Measurements from ENCODE around the gene ADCYAP1.
A peak's percentile ranks its signal among the peaks of the same experiment; 100 is the strongest.
"Not testable (repeated sequence)": the region's sequence is repeated elsewhere in the genome, so short reads cannot be mapped to it uniquely, and the experiment has no call there.

ADCYAP1 gene

DNA sequence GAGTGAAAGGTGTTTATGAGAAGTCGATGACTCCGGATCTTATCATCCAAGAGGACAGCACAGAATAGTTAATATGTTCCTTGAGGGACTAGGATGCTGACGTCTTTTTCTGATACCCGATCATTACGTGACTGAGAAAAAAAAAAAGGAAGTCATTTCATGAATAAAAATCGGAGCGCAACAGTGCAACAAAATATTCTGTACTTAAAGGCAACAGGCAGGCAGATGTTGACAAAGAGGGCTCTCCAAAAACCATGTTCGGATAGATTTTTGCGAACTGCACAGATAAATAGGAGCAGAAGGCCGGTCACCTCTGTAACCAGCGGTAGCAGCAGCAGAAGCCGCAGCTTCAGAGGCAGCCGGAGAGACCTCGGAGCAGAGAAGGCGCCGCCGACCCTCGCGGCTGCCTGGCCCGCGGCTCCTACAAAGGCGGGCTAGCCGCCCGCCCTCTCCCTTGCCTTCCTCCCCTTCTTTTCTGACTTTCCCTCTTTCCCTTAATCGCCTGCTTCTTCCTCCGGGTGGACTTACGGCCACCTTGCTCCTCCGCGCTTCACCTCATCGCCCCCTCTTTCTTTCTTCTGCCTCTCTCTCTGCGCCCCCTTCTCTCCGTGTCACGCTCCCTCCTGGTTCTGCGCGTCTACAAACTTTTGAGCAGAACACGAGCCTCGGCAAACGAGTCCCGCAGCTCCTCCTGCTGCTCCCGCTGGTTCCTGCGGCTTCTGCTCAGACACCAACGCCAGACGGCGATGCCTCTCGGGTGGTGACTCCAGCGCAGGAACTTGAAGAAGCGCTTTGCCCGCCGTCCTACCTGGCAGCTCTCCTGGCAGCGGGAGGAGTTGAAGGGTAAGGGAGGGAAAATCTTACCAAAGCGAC is at the start of gene ADCYAP1:
Gene ADCYAP1, plus strand, starts transcription at position 654 of the 873 bp plus-strand sequence. CDS start 516 bp downstream, outside the sequence.
- TF ChIP-seq, protein P1, sequence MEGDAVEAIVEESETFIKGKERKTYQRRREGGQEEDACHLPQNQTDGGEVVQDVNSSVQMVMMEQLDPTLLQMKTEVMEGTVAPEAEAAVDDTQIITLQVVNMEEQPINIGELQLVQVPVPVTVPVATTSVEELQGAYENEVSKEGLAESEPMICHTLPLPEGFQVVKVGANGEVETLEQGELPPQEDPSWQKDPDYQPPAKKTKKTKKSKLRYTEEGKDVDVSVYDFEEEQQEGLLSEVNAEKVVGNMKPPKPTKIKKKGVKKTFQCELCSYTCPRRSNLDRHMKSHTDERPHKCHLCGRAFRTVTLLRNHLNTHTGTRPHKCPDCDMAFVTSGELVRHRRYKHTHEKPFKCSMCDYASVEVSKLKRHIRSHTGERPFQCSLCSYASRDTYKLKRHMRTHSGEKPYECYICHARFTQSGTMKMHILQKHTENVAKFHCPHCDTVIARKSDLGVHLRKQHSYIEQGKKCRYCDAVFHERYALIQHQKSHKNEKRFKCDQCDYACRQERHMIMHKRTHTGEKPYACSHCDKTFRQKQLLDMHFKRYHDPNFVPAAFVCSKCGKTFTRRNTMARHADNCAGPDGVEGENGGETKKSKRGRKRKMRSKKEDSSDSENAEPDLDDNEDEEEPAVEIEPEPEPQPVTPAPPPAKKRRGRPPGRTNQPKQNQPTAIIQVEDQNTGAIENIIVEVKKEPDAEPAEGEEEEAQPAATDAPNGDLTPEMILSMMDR (IDR thresholded peaks at IDR 0.05; ENCODE audit: unreplicated experiment in 3 of 3) = no peak
- peaks cover 25% of the 10 kb centered on the region for H3K4me1 Mint-ChIP-seq

DNA sequence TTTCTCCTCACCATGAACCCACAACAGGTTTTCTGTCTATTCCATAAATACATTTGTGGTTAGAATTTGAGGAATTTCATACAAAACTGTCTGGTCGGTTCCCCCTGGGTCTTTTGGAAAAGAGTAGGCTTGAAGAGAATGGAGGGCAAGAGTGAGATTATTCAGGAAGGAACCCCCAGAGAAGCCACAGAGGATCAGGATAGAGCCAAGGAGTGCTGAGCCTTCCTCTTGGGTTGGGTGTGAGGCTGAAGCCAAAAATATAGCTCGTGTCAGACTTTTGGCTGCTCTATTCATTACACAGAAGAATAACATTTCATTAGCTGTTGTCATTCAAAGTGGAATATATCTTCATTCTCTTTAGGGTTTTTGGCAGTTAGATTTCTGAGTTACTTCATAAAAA is 46.7 kb upstream of the ADCYAP1 start:
- Mint-ChIP-seq H3K4me3 (no peak overlapping the region), H3K27ac (no peak overlapping the region), H3K4me1 (peaks cover 6% of the 10 kb centered on the region), H3K36me3 (ENCODE audit: low read depth) (no peaks in the 10 kb centered on the region), H3K27me3 (ENCODE audit: low read depth) (peaks cover 23% of the 10 kb centered on the region), H3K9me3 (no peaks in the 10 kb centered on the region)
- TF ChIP-seq, protein P1 (IDR thresholded peaks at IDR 0.05; ENCODE audit: unreplicated experiment in 3 of 3) = no peak

More for the DNA sequence above, at the start of gene ADCYAP1:
- Mint-ChIP-seq H3K27me3 (ENCODE audit: low read depth) (peaks cover 96% of the 10 kb centered on the region), H3K9me3 (peaks cover 3% of the 10 kb centered on the region), H3K4me3 (peak within 1 kb of the TSS; percentile 70 to 82 (median 74)), H3K27ac (no peak within 1 kb of the TSS), H3K36me3 (ENCODE audit: low read depth) (no peaks in the 10 kb centered on the region)

DNA sequence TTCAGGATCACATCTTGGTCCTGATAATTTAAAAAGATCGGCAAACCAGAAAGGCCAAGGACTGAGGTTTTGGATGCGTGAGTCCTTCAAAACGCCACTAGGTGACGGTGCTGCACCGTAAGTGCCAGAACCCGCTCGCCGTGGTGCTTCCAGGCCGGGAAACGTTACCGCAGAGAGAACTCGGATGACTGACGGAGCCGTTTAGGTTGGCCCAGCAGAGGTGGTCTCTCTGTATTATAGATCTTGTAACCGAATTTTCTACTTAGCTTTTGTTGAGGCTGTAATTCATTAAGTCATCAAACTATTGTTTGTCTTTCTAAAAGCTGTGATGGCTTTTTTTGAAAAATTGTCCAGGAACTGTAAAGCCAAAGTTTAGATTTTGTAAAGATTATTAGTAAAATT is 39.8 kb upstream of the ADCYAP1 start:
- Mint-ChIP-seq H3K4me3 (no peak overlapping the region), H3K36me3 (ENCODE audit: low read depth) (no peaks in the 10 kb centered on the region), H3K27me3 (ENCODE audit: low read depth) (peaks cover 34% of the 10 kb centered on the region), H3K27ac (peak overlapping the region in 1 of 3 experiments; percentile 41), H3K9me3 (no peaks in the 10 kb centered on the region), H3K4me1 (no peaks in the 10 kb centered on the region)
- TF ChIP-seq, protein P1 (IDR thresholded peaks at IDR 0.05; ENCODE audit: unreplicated experiment in 3 of 3) = peak; percentile 97 to 99 (median 98)

DNA sequence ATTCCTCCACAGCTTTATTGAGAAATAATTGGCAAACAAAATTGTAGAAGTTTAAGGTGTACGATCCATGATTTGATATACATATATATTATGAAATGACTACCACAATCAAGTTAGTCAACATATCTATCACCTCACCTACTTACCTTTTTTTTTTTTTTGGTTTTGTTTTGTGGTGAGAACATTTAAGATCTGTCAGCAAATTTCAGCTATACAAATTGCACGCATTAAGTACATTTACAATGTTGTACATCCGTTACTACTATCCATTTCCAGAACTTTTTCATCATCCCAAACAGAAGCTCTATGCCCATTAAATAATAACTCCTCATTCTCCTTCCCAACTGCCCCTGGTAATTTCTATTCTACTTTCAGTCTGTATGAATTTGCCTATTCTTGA is 37.4 kb upstream of the ADCYAP1 start:
- Mint-ChIP-seq H3K27ac (no peak overlapping the region), H3K4me1 (no peaks in the 10 kb centered on the region), H3K27me3 (ENCODE audit: low read depth) (peaks cover 26% of the 10 kb centered on the region), H3K4me3 (no peak overlapping the region), H3K36me3 (ENCODE audit: low read depth) (no peaks in the 10 kb centered on the region), H3K9me3 (no peaks in the 10 kb centered on the region)
- TF ChIP-seq, protein P1 (IDR thresholded peaks at IDR 0.05; ENCODE audit: unreplicated experiment in 3 of 3) = no peak

DNA sequence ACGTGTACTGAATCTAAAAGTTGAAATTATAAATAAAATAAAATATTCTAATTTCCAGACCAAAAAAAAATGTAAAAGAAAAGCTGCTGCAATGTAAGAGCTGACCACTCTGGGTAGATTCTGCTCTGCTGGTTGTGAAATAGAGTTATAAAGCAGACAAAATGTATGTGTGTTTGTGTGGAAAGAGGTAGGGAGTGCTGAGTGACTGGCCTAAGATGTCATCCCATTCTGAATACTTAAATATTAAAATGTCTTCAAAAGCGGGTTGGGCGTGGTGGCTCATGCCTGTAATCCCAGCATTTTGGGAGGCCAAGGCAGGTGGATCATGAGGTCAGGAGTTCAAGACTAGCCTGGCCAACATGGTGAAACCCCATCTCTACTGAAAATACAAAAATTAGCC is 31.2 kb upstream of the ADCYAP1 start:
- H3K27me3 Mint-ChIP-seq (ENCODE audit: low read depth); H3K27ac Mint-ChIP-seq; H3K9me3 Mint-ChIP-seq; H3K4me3 Mint-ChIP-seq; H3K4me1 Mint-ChIP-seq; H3K36me3 Mint-ChIP-seq (ENCODE audit: low read depth): not testable (repeated sequence)

DNA sequence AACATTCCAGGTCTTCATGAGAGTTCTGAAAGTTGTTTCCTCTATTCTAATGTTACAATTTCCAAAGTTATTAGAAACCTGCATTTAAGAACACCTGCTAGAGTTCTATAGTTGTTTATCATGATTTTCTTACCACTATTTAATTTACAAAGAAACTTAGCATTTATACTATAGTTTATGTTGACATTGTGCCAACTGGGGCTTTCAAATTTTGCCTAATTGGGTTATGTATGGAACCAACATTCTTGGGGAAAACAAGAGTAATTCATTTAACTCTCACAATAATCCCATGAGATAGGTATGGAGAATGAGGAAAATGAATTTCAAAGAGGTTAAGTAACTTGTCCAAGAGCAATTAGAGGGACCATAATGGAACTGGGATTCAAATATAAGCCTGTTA is 28.8 kb upstream of the ADCYAP1 start:
- Mint-ChIP-seq H3K4me1 (no peaks in the 10 kb centered on the region), H3K27me3 (ENCODE audit: low read depth) (peaks cover 5% of the 10 kb centered on the region), H3K36me3 (ENCODE audit: low read depth) (no peaks in the 10 kb centered on the region), H3K4me3 (no peak overlapping the region), H3K9me3 (no peaks in the 10 kb centered on the region), H3K27ac (no peak overlapping the region)
- TF ChIP-seq, protein P1 (IDR thresholded peaks at IDR 0.05; ENCODE audit: unreplicated experiment in 3 of 3) = no peak
